Occipital lobe (tissue), 2 donors: ENCODE results near the gene ABCA13. TPM values are rescaled to one million over a fixed set of nuclear protein-coding genes. Genes with fewer than 3 reads are reported as not detected.

Experiments used
- DNase-seq: peaks from one replicate; lab custom pipeline; 2025; lab: John Stamatoyannopoulos, UW
- total RNA-seq: library from RNA; depleted of rRNA; stranded (reverse); fragments of >200 nt; gene quantifications from one replicate; pipeline ENCODE4 v1.2.3, GENCODE V29; 2014

ABCA13 gene
- total RNA-seq, 1 donor from 2014 or later: 0.16 TPM

GRCh38 chr7:48512892-48513291, 341.6 kb downstream of the ABCA13 start:
- DNase-seq: no peak

- no peak for DNase-seq
Measured at GRCh38 chr7:48515171-48515570, 343.9 kb downstream of the ABCA13 start.

GRCh38 chr7:48518092-48518491, 346.8 kb downstream of the ABCA13 start:
- no peak for DNase-seq

DNA sequence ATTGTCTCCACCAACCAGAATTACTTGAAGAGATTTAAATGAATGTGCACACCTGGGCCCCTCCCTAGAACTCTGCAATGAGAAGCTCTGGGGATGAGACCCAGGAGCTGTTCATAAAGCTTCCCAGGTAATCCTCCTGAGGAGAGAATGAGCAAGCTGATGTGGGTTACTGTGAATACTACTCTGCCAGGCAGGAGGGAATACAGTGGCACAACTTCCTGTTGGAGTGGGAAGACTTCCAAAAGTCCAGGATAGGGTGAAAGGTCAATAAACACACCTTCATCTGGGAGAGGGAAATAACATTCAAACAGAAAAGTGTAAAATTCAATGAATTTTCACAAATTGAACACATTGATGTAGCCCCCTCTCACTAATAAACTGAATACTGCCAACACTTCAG, 351.4 kb downstream of the ABCA13 start:
- no peak for DNase-seq

DNA sequence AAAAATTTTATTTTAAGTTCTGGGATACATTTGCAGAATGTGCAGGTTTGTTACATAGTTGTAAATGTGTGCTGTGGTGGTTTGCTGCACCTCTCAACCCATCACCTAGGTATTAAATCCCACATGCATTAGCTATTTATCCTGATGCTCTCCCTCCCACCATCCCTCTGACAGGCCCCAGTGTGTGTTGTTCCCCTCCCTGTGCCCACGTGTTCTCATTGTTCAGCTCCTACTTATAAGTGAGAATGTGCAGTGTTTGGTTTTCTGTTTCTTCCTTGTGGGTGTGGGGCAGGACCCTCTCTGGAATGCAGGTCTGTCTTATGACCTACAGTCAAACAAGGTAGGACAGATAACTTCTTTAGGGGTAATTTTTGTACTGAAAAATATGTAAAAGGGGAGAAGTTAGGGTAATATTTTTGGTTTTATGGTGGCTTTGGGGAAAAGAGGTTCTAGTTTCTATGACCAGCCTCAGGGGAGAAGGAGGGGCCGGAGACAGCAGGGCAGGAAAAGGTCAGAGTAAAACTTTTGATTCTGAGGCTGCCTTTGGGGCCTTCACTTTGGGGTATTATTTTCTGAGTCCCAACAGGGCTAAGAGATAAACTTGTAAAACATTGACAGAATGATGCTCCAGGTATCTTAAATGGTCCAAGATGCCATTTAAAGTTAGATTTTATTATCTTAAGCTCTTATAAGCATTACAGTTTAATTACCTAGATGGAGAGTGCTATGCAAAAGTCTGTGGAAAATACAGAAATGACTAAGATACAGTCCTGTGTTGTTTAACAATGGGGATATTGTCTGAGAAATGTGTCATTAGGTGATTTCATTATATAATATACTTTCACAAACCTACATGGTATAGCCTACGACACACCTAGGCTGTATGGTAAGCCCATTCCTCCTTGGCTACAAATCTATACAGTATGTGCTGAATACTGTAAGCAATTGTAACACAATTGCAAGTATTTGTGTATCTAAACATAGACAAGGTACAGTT, 354.8 kb downstream of the ABCA13 start:
- no peak for DNase-seq

DNA sequence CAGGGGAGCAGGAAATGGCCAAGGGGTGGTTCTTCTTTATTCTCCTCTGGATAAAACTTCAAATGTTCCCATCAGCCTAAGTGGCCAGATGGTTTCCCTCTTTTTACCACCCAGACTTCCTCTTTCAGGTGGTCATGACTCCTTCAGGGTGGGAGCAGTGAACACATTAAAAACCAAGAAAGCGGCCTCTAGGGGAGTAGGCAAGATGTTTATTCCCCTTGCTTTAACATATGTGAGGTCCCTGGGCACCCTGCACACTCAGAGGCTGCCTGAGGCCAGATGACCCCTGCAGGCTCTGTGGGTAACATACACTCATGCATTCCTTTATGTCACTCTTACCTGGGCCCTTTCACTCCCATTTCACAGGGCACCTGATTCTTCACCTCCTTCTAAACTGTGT, 357.4 kb downstream of the ABCA13 start:
- DNase-seq: no peak

DNA sequence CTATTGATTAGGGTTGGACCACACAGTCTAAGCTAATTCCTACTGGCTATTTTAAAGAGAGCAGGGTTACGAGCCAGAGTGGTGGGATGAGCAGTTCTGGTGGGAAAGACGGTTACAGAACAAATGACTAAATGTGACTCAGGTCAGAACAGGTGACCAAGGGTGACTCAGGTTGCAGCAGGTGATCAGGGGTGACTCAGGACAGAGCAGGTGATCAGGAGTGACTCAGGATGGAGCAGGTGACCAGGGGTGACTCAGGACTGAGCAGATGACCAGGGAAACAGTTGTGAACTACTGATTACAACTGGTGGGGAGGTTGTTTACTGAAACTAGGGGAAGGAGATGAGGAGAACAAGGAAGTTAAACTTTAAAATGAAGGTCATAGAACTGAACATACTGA, 366.3 kb downstream of the ABCA13 start:
- DNase-seq: no peak

GRCh38 chr7:48540746-48541145, 369.5 kb downstream of the ABCA13 start:
- DNase-seq: no peak

GRCh38 chr7:48548667-48549066, 377.4 kb downstream of the ABCA13 start:
- no peak for DNase-seq

- DNase-seq: no peak
Measured at GRCh38 chr7:48551652-48552051, 380.4 kb downstream of the ABCA13 start.

DNA sequence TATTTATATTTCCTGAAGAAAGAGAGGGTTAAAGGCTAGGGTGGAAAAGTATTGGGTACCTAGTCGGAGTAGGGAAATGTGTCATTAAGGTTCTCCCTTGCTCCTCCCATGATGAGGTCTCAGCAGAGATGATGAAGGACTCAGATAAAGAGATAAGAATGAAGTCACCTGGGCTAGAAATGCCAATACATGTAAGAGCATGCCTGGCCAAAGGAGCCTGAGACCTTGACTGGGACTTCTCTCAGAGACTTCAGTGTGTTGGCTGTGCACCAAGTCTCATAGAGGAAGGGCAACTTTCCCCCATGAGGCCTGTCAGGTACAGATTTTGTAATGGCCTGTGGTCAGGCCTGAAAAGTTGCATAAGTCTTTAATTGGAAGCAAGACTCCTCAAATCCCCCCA, 392.1 kb downstream of the ABCA13 start:
- no peak for DNase-seq

- no peak for DNase-seq
Measured at GRCh38 chr7:48575516-48575915, 404.3 kb downstream of the ABCA13 start.

DNA sequence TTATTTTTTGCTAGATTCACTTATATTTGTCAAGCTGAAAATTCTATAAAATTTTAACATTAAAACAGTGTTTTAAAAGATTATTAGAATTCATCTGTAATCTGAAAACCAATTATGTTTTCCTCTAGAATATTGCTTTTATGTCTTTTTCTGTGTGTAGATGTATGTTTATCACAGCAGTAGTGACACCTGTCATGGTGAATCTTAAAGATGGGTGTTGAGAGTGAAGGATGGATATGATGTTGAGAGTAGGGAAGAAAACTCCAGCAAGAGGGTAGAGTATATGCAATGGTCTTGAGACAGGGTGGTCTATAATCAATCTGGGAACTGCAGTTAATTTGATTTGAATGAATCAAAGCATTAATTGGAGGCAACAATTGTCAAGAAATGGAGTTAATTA, 416.2 kb downstream of the ABCA13 start:
- DNase-seq: no peak

DNA sequence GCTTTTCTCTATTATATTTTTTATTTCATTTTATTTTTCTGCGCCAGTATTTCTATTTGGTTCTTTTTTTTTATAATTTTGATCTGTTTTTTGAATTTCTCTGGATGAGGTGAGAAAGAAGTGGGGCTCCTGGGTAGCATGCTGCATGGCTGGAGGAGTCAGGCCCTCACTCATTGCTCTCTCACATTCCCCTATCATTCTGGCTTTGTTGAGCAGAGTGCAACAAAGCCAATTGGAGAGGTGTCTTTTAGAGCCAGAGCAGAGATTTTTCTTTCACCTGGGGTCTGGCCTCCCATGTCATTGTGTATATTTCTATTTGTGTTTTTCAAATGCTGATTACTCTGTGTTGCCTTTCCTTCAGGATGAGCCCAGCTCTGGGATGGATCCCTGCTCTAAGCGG, 423.1 kb downstream of the ABCA13 start:
- no peak for DNase-seq

GRCh38 chr7:48595756-48596155, 424.5 kb downstream of the ABCA13 start:
- no peak for DNase-seq

GRCh38 chr7:48610705-48611104, 439.4 kb downstream of the ABCA13 start:
- DNase-seq: no peak

GRCh38 chr7:48611993-48612392, 440.7 kb downstream of the ABCA13 start:
- DNase-seq: no peak

DNA sequence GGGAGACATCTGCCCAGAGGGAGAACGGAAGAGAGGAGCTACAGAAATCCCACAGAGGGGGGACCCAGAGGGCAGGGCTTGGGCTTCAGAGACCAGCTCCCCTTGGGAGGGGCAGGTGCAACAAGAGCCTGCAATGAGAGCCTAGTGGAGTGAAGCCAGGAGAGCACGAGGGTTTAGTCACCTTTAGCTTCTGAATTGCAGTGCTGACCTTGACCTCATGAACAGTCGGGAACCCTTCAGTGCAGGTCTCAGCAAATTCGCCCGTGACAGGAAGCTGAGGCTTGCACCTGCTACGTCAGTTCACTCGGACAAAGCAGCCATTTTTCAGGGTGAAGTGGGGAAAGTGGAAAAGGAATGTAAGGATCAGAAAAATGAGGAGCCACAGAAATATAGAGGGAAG, 446.2 kb downstream of the ABCA13 start:
- no peak for DNase-seq

DNA sequence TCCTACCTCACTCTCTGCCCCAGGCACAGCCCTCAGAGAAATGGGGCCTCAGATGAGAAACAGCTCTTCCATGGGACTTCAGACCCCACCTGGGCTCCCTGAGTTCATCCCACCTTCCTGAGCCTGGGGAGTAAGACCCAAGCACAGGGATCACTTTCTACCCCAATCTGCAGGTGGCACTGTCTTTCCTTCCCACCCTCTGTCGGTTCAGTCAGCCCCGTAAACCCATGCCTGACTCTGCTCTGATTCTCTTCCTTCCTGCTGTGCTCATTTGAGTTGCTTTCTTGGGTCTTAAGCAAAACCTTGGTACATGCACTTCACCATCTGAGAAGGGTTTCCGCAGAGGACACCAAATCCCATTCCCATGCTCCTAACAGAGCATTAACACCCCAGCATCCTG, 446.7 kb downstream of the ABCA13 start:
- DNase-seq: no peak

DNA sequence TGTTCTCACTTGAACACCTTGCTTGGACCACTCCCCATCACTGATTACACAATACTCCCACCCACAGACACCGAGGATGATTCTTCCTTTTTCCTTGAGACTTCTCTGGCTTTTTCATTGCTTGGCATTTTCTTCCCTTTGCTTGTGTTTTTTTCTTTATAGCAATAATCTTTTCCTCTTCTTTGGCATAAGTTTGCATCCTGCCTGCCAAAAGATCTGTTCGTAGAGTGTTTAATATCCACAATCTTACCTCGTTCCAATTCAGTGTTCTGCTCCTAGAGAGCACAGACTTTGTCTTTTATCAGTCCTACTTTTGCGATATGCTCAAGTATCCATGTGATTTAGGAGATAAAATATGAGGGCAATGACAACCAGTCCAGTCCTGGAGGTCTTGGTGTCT, 449.8 kb downstream of the ABCA13 start:
- no peak for DNase-seq

DNA sequence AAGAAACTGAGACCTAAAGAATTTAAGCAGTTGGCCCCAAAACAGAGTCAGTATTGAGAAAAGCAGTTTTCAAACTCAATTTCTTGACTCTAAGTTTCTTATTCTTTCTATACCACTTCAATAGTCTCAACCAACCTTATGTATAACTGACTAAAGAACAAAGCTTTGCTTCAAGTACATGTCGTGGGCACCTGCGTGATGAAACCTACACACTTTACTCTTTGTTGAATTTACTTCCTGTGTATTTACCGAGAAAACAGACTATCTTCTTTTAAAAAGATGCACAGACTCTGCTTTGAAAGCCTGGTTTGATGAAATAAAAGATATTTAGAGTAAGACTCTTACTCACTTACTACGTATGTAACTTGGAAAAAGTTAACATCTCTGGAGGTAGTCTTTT, 455.9 kb downstream of the ABCA13 start:
- no peak for DNase-seq

- DNase-seq: no peak
Measured at GRCh38 chr7:48628793-48629349, 457.6 kb downstream of the ABCA13 start.

DNA sequence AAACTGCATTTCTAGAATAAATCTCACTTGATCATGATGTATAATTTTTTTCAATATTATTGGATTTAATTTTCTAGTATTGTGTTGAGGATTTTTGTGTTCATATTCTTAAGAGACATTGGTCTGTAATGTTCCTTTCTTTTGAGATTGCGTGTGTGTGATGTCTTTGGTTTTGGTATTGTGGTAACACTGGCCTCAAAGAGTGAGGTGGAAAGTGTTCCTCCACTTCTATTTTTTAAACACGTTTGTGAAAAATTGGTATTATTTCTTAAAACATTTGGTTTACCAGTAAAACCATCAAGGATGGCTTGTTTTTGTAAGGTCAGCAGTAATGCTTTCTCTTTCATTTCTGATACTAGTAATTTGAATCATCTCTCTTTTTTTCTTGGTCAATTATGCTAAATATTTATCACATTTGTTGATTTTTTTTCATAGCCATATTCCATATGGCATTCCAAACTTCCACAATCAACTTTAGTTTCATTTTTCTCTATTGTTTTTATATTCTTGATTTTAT, 462.9 kb downstream of the ABCA13 start:
- no peak for DNase-seq
